ENCODE data around the gene PDE2A. TPM values are rescaled to one million over a fixed set of nuclear protein-coding genes. Genes with fewer than 3 reads are reported as not detected.

The PDE2A gene
- total and polyA plus RNA-seq, 2 of the 4 experiments (the other 2 are of a cell fraction), result 0.02 TPM; not detected in 1

GRCh38 chr11:72556433-72556832 is 117.8 kb downstream of the PDE2A start:
- H4K8ac ChIP-seq (ENCODE audit: low read depth in 2 of 2, low read length in 2 of 2), result no peak overlapping the region
- H3K4me1 ChIP-seq (ENCODE audit: control insufficient read depth, insufficient read depth, low read length), result no peaks in the 10 kb centered on the region
- no peak overlapping the region for H3K4me3 ChIP-seq (ENCODE audit: insufficient read depth, low read depth, low read length)
- H3K9me3 ChIP-seq (ENCODE audit: control insufficient read depth, insufficient read depth, low read length), result no peaks in the 10 kb centered on the region
- H3K23ac ChIP-seq (ENCODE audit: low read depth, low read length), result no peak overlapping the region
- 60% methylated on average over 1 of the region's 5 CpGs; no CpG with 5 or more reads in 1 of the 2 experiments for WGBS, 2 experiments (ENCODE audit: extremely low coverage in 2 of 2, insufficient read length in 1 of 2)
- no peak overlapping the region for H2BK5ac ChIP-seq (ENCODE audit: low read depth, low read length, poor library complexity, severe bottlenecking)
- no peak overlapping the region for H4K5ac ChIP-seq (ENCODE audit: low read depth, low read length)
- H4K91ac ChIP-seq (ENCODE audit: insufficient read depth, low read depth, low read length), result no peak overlapping the region
- H3K9me1 ChIP-seq (ENCODE audit: insufficient read depth, low read length), result no peaks in the 10 kb centered on the region; the same call in 1 of the 2 replicates
- no peak overlapping the region for H2BK20ac ChIP-seq (ENCODE audit: low read depth, low read length)
- no peak overlapping the region for H3K56ac ChIP-seq (ENCODE audit: extremely low read depth, insufficient read depth, low read length)
- BruUV-seq (replicated peaks), result no TSS peak
- no peak overlapping the region for H3K18ac ChIP-seq (ENCODE audit: low read depth, low read length)
- no peak overlapping the region for H3K4me2 ChIP-seq (ENCODE audit: low read depth, low read length)
- DNase-seq (no peak), ATAC-seq (ENCODE audit: low read depth) (no peak)
- peaks cover 37% of the 10 kb centered on the region for H3K27me3 ChIP-seq (ENCODE audit: control insufficient read depth, insufficient read depth, low read length)
- H2BK15ac ChIP-seq (ENCODE audit: low read depth, low read length), result no peak overlapping the region
- no peaks in the 10 kb centered on the region for H3K79me1 ChIP-seq (ENCODE audit: low read depth in 1 of 2, low read length in 2 of 2)
- H3K9ac ChIP-seq (ENCODE audit: low read depth, low read length), result no peak overlapping the region
- dilution Hi-C loops (cut with HindIII; ENCODE audit: low sequenced_read_pairs, unreplicated experiment) (no loop called here), intact Hi-C loops (cut with micrococcal nuclease) (no loop called here), in situ Hi-C loops (cut with MboI; ENCODE audit: low sequenced_read_pairs) (no loop called here)
- H4K20me1 ChIP-seq (ENCODE audit: insufficient read depth, low read length), result no peaks in the 10 kb centered on the region
- no peak overlapping the region for H3K14ac ChIP-seq (replicated peaks; ENCODE audit: low read depth, low read length)
- H3K36me3 ChIP-seq (ENCODE audit: control insufficient read depth, insufficient read depth, low read length), result no peaks in the 10 kb centered on the region
- H3K27ac ChIP-seq (ENCODE audit: insufficient read depth, low read length), result no peak overlapping the region
- POLR2A ChIA-PET (ENCODE audit: unreplicated experiment), result no interaction called here
- TF ChIP-seq MAFK (IDR thresholded peaks at IDR 0.05; ENCODE audit: low read depth, low read length) (no peak), MXI1 (IDR thresholded peaks at IDR 0.05; ENCODE audit: borderline replicate concordance, low read depth, low read length) (no peak), MAZ (IDR thresholded peaks at IDR 0.05; ENCODE audit: borderline replicate concordance, low read depth, low read length) (no peak), CHD1 (IDR thresholded peaks at IDR 0.05; ENCODE audit: low read depth, low read length) (no peak), NFE2L2 (IDR thresholded peaks at IDR 0.05; ENCODE audit: low read depth, low read length) (no peak), POLR2A (IDR thresholded peaks at IDR 0.05; ENCODE audit: low read depth, low read length) (no peak), RAD21 (IDR thresholded peaks at IDR 0.05; ENCODE audit: low read length) (no peak), CEBPB (IDR thresholded peaks at IDR 0.05; ENCODE audit: low read depth, low read length) (no peak), BHLHE40 (IDR thresholded peaks at IDR 0.05; ENCODE audit: low read depth, low read length) (no peak), RCOR1 (IDR thresholded peaks at IDR 0.05; ENCODE audit: insufficient replicate concordance, low read length) (no peak), SMC3 (IDR thresholded peaks at IDR 0.05; ENCODE audit: low read depth, low read length) (no peak), USF2 (IDR thresholded peaks at IDR 0.05; ENCODE audit: low read depth, low read length) (no peak), ELK1 (IDR thresholded peaks at IDR 0.05; ENCODE audit: borderline replicate concordance, low read depth, low read length) (no peak), RFX5 (IDR thresholded peaks at IDR 0.05; ENCODE audit: low read depth, low read length) (no peak), FOS (IDR thresholded peaks at IDR 0.05; ENCODE audit: low read depth, low read length) (no peak)
- H2AK9ac ChIP-seq (replicated peaks; ENCODE audit: low read depth, low read length, poor library complexity), result no peak overlapping the region
- H2AK5ac ChIP-seq (ENCODE audit: low read depth, low read length), result no peak overlapping the region
- CTCF ChIA-PET, result no interaction called here
- H2BK120ac ChIP-seq (ENCODE audit: low read depth, low read length), result no peak overlapping the region
- H2AFZ ChIP-seq (replicated peaks; ENCODE audit: low read length, poor library complexity), result no peak overlapping the region
- H3K4ac ChIP-seq (ENCODE audit: low read depth, low read length), result no peak overlapping the region

Measured in IMR-90 (cell line).